Measurements from ENCODE around the gene PRKAG1. TPM values are rescaled to one million over a fixed set of nuclear protein-coding genes. Genes with fewer than 3 reads are reported as not detected.

PRKAG1 gene
- total RNA-seq, 1 donor from 2014 or later = 68.5 TPM

DNA sequence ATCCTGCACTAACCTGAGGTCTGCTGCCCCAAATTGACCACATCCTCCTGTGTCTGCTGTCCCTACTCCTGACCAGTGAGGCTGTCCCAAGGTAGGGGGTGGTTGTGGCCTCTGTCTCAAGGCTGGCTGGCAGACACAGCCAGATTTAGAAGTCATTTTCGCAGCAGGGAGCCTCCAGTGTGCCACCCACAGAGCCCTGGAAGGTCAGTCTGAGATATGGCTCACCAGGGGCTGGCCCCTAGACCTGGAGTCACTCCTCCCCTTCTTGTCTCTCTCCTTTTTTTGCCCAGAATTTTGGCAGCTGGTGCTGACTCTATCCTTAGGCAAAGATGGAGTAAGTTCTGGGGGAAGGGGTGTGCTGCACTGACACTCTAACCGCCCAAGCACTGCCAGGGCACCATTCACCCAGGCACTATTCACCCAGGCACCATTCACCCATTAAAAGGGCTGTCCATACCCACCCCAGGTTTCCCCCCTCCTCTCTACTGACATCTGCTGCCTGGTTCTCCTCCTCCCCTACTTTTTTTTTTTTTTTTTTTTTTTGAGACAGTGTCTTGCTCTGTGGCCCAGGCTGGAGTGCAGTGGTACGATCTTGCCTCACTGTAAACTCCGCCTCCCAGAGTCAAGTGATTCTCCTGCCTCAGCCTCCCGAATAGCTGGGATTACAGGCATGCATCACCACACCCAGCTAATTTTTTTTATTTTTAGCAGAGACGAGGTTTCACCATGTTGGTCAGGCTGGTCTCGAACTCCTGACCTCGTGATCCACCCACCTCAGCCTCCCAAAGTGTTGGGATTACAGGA is 27.1 kb downstream of the PRKAG1 start:
- no peak for DNase-seq (ENCODE audit: low read depth)
- Histone ChIP-seq H3K36me3 (ENCODE audit: control insufficient read depth, insufficient read depth, low read length) (no peaks in the 10 kb centered on the region), H3K4me3 (ENCODE audit: low read depth, low read length) (no peak overlapping the region), H3K27me3 (ENCODE audit: control insufficient read depth, insufficient read depth, low read length) (peaks cover 69% of the 10 kb centered on the region)
- TF ChIP-seq, protein P1, sequence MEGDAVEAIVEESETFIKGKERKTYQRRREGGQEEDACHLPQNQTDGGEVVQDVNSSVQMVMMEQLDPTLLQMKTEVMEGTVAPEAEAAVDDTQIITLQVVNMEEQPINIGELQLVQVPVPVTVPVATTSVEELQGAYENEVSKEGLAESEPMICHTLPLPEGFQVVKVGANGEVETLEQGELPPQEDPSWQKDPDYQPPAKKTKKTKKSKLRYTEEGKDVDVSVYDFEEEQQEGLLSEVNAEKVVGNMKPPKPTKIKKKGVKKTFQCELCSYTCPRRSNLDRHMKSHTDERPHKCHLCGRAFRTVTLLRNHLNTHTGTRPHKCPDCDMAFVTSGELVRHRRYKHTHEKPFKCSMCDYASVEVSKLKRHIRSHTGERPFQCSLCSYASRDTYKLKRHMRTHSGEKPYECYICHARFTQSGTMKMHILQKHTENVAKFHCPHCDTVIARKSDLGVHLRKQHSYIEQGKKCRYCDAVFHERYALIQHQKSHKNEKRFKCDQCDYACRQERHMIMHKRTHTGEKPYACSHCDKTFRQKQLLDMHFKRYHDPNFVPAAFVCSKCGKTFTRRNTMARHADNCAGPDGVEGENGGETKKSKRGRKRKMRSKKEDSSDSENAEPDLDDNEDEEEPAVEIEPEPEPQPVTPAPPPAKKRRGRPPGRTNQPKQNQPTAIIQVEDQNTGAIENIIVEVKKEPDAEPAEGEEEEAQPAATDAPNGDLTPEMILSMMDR (IDR thresholded peaks at IDR 0.05; ENCODE audit: insufficient read depth, low read length, poor library complexity, severe bottlenecking) = no peak

DNA sequence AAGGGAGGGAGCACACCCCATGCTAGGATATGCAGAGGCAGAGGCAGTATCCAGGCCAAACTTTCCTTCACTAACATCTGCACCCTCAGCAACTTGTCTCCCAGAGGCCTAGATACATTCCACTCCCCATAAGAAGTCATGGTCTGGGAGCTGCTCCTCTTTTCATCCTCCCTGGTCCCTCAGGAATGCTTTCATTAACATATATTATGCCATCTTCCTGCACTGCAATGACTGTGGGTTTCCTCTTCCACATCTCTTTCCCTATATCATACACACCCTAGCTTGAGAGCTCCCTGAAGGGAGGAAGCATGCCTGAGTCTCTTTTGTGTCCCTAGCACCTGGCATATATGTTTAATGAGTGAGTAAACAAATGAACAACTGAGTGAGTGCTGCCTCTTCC is 28.0 kb downstream of the PRKAG1 start:
- TF ChIP-seq, protein P1 (IDR thresholded peaks at IDR 0.05; ENCODE audit: insufficient read depth, low read length, poor library complexity, severe bottlenecking) = no peak
- Histone ChIP-seq H3K36me3 (ENCODE audit: control insufficient read depth, insufficient read depth, low read length) (no peaks in the 10 kb centered on the region), H3K4me3 (ENCODE audit: low read depth, low read length) (no peak overlapping the region), H3K27me3 (ENCODE audit: control insufficient read depth, insufficient read depth, low read length) (peaks cover 69% of the 10 kb centered on the region)
- no peak for DNase-seq (ENCODE audit: low read depth)

DNA sequence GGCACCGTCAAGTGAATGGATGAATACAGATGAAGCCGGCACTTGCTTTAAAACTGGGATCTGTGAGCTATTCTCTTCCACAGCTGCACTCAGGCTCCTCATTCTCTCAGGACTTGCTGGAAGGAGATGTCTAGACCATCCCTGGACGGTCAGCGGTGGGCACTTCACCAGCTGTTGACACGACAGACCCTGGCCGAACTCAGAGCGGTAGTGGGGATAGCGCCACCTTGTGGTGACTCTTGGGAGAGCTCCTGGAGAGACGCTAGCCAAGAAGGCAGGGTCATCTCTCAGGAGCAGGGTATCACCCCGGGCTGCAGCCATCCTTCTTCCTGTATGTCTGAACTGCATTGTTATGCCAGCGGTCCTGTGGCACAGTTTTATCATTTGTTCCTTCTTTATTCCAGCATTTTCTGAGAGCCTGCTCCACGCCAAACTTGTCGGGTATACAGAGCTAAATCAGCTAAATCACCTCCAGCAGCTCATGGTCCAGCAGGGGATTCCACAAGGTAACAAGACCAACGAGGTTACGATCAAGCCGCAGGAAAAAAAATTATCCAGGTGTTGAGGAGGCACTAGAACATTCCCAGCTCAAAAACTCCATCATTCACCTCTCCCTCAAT is 30.4 kb downstream of the PRKAG1 start:
- DNase-seq (ENCODE audit: low read depth) = no peak
- Histone ChIP-seq H3K27me3 (ENCODE audit: control insufficient read depth, insufficient read depth, low read length) (peaks cover 70% of the 10 kb centered on the region), H3K4me3 (ENCODE audit: low read depth, low read length) (no peak overlapping the region), H3K36me3 (ENCODE audit: control insufficient read depth, insufficient read depth, low read length) (no peaks in the 10 kb centered on the region)
- TF ChIP-seq, protein P1 (IDR thresholded peaks at IDR 0.05; ENCODE audit: insufficient read depth, low read length, poor library complexity, severe bottlenecking) = peak; percentile 88

DNA sequence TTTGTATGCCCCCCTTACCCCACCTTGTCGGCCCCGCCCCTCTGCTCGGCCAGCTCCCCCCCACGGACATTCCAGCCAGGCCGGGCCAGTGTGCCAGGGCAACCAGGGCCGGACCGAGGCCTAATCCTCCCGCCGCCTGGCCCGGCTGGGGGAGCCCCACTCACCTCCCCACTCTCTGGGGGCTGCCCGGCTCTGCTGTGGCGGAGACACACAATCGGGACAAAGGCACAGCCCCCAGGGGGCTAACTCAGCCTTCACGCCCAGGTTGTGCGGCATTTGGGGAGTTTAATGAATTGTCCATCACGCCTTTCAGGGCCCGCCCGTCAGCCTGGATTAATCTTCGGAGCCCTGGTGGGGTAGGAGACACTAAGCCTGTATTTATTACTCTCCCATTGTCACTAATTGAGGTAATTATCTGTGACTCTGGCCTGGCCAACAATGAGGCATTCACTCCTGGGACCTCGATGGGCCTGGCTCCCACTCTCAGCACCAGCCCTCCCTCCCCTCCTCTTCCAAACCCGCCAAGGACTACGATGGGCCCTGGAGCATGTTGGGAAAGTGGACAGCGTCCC is 31.8 kb downstream of the PRKAG1 start:
- TF ChIP-seq, protein P1 (IDR thresholded peaks at IDR 0.05; ENCODE audit: insufficient read depth, low read length, poor library complexity, severe bottlenecking) = no peak
- no peaks in the 10 kb centered on the region for H3K36me3 ChIP-seq (ENCODE audit: control insufficient read depth, insufficient read depth, low read length)
- H3K4me3 ChIP-seq (ENCODE audit: low read depth, low read length) = no peak overlapping the region
- H3K27me3 ChIP-seq (ENCODE audit: control insufficient read depth, insufficient read depth, low read length) = peaks cover 79% of the 10 kb centered on the region
- DNase-seq (ENCODE audit: low read depth) = no peak

DNA sequence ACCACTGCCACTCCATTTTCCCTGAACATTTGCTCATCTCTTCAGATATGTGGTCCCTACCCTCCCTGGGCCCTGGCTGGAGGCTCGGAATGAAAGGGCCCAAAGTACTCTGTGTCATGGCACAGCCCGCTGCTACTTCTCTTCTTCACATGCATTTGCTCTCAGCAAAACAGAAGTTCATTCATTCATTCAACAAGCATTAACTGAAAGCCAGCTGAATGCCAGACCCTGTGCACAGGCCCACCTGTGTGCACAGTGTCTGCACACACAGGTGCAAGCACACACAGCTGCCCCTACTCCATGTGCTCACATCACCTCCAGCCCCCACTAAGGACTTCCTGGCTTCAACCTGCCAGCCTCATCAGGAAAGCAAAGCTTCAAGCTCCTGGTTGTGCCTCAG is 32.7 kb downstream of the PRKAG1 start:
- H3K4me3 ChIP-seq (ENCODE audit: low read depth, low read length) = no peak overlapping the region
- no peaks in the 10 kb centered on the region for H3K36me3 ChIP-seq (ENCODE audit: control insufficient read depth, insufficient read depth, low read length)
- DNase-seq (ENCODE audit: low read depth) = no peak
- H3K27me3 ChIP-seq (ENCODE audit: control insufficient read depth, insufficient read depth, low read length) = peaks cover 83% of the 10 kb centered on the region
- TF ChIP-seq, protein P1 (IDR thresholded peaks at IDR 0.05; ENCODE audit: insufficient read depth, low read length, poor library complexity, severe bottlenecking) = no peak
